Vagina (tissue), 2 donors: Measurements from ENCODE around the gene HOXD3.

ENCODE experiments used
- CTCF ChIP-seq, 3 experiments: fragments of 450-650 bp in 2 of 3; fragments of 200-600 bp in 1 of 3; sonication (generic) in 1 of 3; IDR thresholded peaks; one replicate each; pipeline ENCODE4 v1.5.1; 2017 to 2019; ENCODE audit warnings: antibody characterized with exemption in 3 of 3, mild to moderate bottlenecking in 2 of 3, moderate library complexity in 2 of 3
- POLR2A ChIP-seq, 2 donors: fragments of 450-650 bp; IDR thresholded peaks; one replicate each; pipeline ENCODE4 v1.6.1; 2017; ENCODE audit warnings: antibody characterized with exemption in 2 of 2, mild to moderate bottlenecking in 2 of 2, moderate library complexity in 2 of 2
- POLR2AphosphoS5 ChIP-seq, 2 donors: sonication (generic); formaldehyde crosslinking; IDR thresholded peaks; one replicate each; pipeline ENCODE4 v1.9.0; 2017; ENCODE audit warnings: antibody characterized with exemption in 2 of 2, mild to moderate bottlenecking in 2 of 2, low read depth in 1 of 2; ENCODE audit not compliant: insufficient read depth in 1 of 2

GRCh38 chr2:176175709-176176607, 18.9 kb downstream of the HOXD3 start:
- TF ChIP-seq POLR2AphosphoS5 (IDR thresholded peaks at IDR 0.05; ENCODE audit: insufficient read depth in 1 of 2, low read depth in 1 of 2) (no peak), CTCF (IDR thresholded peaks at IDR 0.05) (no peak), POLR2A (IDR thresholded peaks at IDR 0.05) (no peak)
